MM.1S (cell line): ENCODE results near the gene RNU2-63P.

ENCODE experiments used
- CTCF ChIP-seq: fragments of 300-600 bp; sonication (generic); IDR thresholded peaks from 2 replicates; pipeline ENCODE4 v1.5.1; 2016; ENCODE audit warnings: antibody characterized with exemption, low read length, mixed read lengths
- EZH2 ChIP-seq: fragments of 300-600 bp; sonication (generic); optimal IDR thresholded peaks from 2 replicates; pipeline ENCODE3; 2017; ENCODE audit warnings: low read depth, mild to moderate bottlenecking, antibody characterized with exemption, low read length, mixed read lengths
- EZH2phosphoT487 ChIP-seq: fragments of 300-600 bp; sonication (generic); IDR thresholded peaks from 2 replicates; pipeline ENCODE4 v1.6.1; 2018; ENCODE audit warnings: antibody characterized with exemption, low read length

GRCh38 chr2:88022669-88022921 lies 6.2 kb upstream of the RNU2-63P start:
- TF ChIP-seq CTCF = no peak
- TF ChIP-seq EZH2 = no peak
- TF ChIP-seq EZH2phosphoT487 = no peak
